ENCODE results near the gene SGCA.
A peak's percentile ranks its signal among the peaks of the same experiment; 100 is the strongest.

The SGCA gene

GRCh38 chr17:50161023-50161910 lies 4.5 kb upstream of the SGCA start (continued):
- TF ChIP-seq TSHZ1 (tag by site-specific recombination; IDR thresholded peaks at IDR 0.05; ENCODE audit: borderline replicate concordance) (0 out of 2 replicates have a peak, but pooled peaks have one; percentile 6), ZBTB10 (tag by site-specific recombination; IDR thresholded peaks at IDR 0.05) (peak; percentile 60; the same call in 1 of the 2 replicates), IKZF3 (tag by site-specific recombination; IDR thresholded peaks at IDR 0.05) (peak; percentile 73; the same call in 1 of the 2 replicates), ZNF501 (tag by site-specific recombination; IDR thresholded peaks at IDR 0.05) (peak; percentile 81), ZNF2 (tag by site-specific recombination; IDR thresholded peaks at IDR 0.05) (peak; percentile 40), ZNF10 (tag by site-specific recombination; IDR thresholded peaks at IDR 0.05) (no peak), ZBTB20 (tag by site-specific recombination; IDR thresholded peaks at IDR 0.05) (peak; percentile 92), ZNF394 (tag by site-specific recombination; IDR thresholded peaks at IDR 0.05; ENCODE audit: borderline replicate concordance) (peak; percentile 41; the same call in 1 of the 2 replicates), ZBTB6 (tag by site-specific recombination; IDR thresholded peaks at IDR 0.05) (peak; percentile 66), ZNF837 (tag by site-specific recombination; IDR thresholded peaks at IDR 0.05) (no peak), ZNF843 (tag by site-specific recombination; IDR thresholded peaks at IDR 0.05) (peak; percentile 56), ZBTB11 (tag by site-specific recombination; conservative IDR thresholded peaks at IDR 0.05; ENCODE audit: low read depth) (peak; percentile 66), ZFHX2 (tag by site-specific recombination; conservative IDR thresholded peaks at IDR 0.05) (peak; percentile 93), SP7 (tag by site-specific recombination; IDR thresholded peaks at IDR 0.05) (peak; percentile 66; the same call in 1 of the 2 replicates), SCRT2 (tag by site-specific recombination; IDR thresholded peaks at IDR 0.05) (0 out of 2 replicates have a peak, but pooled peaks have one; percentile 44), ZNF184 (tag by site-specific recombination; IDR thresholded peaks at IDR 0.05) (no peak), ZNF121 (tag by site-specific recombination; IDR thresholded peaks at IDR 0.05) (peak; percentile 92), ZNF654 (tag by site-specific recombination; IDR thresholded peaks at IDR 0.05; ENCODE audit: low read depth) (peak; percentile 46), EGR2 (tag by site-specific recombination; IDR thresholded peaks at IDR 0.05; ENCODE audit: low read depth) (peak; percentile 81), ZNF280D (tag by site-specific recombination; IDR thresholded peaks at IDR 0.05) (no peak), ZNF335 (tag by site-specific recombination; conservative IDR thresholded peaks at IDR 0.05) (peak; percentile 74), SP2 (tag by site-specific recombination; IDR thresholded peaks at IDR 0.05) (peak; percentile 75), ZNF600 (tag by site-specific recombination; IDR thresholded peaks at IDR 0.05) (peak; percentile 92), FEZF1 (tag by site-specific recombination; IDR thresholded peaks at IDR 0.05) (no peak)
